ENCODE data around the gene EPHA3.

EPHA3 gene

DNA sequence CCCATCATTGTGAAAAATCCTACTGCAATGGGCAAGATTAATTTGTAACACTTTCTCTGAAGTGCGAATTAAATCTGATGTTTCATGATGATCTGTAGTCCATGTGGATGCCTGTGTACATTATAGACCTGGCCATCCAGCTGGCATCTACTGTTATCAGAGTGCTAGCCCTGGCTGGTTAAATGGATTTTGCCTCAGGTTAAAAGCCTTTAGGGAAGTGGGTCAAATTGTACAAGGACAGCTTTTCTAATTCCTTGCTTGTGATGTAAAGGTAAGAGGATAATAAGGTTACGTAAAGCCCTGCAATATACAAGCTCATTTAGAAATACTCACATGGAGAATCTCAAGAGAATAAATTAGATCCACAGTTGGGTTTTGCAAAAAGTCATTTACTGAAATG lies 138.2 kb downstream of the EPHA3 start:
- Histone ChIP-seq H3K9me3 (no peaks in the 10 kb centered on the region), H3K27ac (no peak overlapping the region), H3K36me3 (no peaks in the 10 kb centered on the region), H3K27me3 (no peaks in the 10 kb centered on the region), H3K4me1 (no peaks in the 10 kb centered on the region), H3K4me3 (no peak overlapping the region)
- intact Hi-C loops (cut with DNase I; ENCODE audit: low total_unique reads) = no loop called here
- TF ChIP-seq, protein P1, sequence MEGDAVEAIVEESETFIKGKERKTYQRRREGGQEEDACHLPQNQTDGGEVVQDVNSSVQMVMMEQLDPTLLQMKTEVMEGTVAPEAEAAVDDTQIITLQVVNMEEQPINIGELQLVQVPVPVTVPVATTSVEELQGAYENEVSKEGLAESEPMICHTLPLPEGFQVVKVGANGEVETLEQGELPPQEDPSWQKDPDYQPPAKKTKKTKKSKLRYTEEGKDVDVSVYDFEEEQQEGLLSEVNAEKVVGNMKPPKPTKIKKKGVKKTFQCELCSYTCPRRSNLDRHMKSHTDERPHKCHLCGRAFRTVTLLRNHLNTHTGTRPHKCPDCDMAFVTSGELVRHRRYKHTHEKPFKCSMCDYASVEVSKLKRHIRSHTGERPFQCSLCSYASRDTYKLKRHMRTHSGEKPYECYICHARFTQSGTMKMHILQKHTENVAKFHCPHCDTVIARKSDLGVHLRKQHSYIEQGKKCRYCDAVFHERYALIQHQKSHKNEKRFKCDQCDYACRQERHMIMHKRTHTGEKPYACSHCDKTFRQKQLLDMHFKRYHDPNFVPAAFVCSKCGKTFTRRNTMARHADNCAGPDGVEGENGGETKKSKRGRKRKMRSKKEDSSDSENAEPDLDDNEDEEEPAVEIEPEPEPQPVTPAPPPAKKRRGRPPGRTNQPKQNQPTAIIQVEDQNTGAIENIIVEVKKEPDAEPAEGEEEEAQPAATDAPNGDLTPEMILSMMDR (IDR thresholded peaks at IDR 0.05) = no peak
- DNase-seq = no peak

DNA sequence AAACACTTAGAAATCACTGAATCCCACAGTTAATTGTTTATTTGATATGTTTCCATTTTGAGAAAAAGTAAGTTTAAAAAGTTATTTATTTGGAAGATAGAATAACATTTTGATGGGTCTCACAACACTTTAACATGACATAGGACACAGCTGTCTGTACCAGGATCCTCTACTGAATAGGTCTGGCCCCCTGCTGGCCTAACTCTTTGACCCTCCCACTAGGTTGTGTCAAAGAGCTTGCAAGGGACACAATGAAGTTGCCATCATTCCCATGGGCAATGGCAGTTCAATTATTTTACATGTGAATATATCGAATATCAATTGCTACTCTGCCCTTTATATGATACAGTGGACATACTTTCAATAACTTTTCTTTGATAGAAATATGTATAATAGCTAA lies 138.9 kb downstream of the EPHA3 start:
- no peak overlapping the region for H3K4me3 ChIP-seq
- H3K27ac ChIP-seq = no peak overlapping the region
- DNase-seq = no peak
- no peaks in the 10 kb centered on the region for H3K36me3 ChIP-seq
- H3K27me3 ChIP-seq = no peaks in the 10 kb centered on the region
- TF ChIP-seq, protein P1 (IDR thresholded peaks at IDR 0.05) = no peak
- no peaks in the 10 kb centered on the region for H3K4me1 ChIP-seq
- H3K9me3 ChIP-seq = no peaks in the 10 kb centered on the region
- intact Hi-C loops (cut with DNase I; ENCODE audit: low total_unique reads) = no loop called here

DNA sequence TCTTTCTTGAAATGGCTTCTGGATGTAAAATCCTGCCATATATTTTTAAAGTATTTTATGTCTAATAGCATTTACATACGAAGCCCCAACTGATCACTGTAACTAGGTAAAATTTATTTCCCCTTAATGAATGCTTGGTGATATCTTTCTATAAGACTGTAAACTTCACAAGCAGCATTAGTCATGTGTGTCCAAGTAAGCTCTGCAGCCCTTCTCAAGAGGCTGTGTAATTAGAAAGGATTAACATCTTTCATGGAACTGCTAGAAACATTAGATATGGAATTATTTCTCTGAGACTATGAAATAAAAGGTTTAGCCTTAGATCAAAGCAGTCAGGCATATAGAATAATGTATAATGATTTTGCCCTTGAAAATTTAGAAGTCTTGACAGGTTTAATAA lies 143.3 kb downstream of the EPHA3 start:
- H3K36me3 ChIP-seq = no peaks in the 10 kb centered on the region
- no peak for DNase-seq
- TF ChIP-seq, protein P1 (IDR thresholded peaks at IDR 0.05) = no peak
- no peak overlapping the region for H3K4me3 ChIP-seq
- no peak overlapping the region for H3K27ac ChIP-seq
- no peaks in the 10 kb centered on the region for H3K9me3 ChIP-seq
- no peaks in the 10 kb centered on the region for H3K4me1 ChIP-seq
- no peaks in the 10 kb centered on the region for H3K27me3 ChIP-seq
- intact Hi-C loops (cut with DNase I; ENCODE audit: low total_unique reads) = no loop called here

DNA sequence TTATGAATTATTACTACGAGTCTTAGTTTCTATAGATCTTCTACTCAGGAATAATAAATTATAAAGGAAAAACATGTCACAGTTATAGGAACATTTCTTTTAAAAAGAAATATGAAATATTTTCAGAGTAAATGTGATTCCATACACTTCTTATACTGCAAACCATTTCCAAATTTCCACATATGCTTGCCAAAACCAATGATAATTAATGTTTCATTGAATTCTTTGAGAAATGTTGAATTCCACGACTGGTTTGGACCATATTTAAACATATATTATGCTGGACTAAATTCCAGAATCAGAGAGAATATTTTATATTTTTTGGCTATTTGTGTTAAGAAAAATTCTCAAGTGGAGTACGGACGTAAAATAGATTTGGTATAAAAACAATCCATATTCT lies 144.6 kb downstream of the EPHA3 start:
- Histone ChIP-seq H3K36me3 (no peaks in the 10 kb centered on the region), H3K4me3 (no peak overlapping the region), H3K4me1 (no peaks in the 10 kb centered on the region), H3K27ac (no peak overlapping the region), H3K9me3 (no peaks in the 10 kb centered on the region), H3K27me3 (no peaks in the 10 kb centered on the region)
- intact Hi-C loops (cut with DNase I; ENCODE audit: low total_unique reads) = no loop called here
- TF ChIP-seq, protein P1 (IDR thresholded peaks at IDR 0.05) = no peak
- no peak for DNase-seq

DNA sequence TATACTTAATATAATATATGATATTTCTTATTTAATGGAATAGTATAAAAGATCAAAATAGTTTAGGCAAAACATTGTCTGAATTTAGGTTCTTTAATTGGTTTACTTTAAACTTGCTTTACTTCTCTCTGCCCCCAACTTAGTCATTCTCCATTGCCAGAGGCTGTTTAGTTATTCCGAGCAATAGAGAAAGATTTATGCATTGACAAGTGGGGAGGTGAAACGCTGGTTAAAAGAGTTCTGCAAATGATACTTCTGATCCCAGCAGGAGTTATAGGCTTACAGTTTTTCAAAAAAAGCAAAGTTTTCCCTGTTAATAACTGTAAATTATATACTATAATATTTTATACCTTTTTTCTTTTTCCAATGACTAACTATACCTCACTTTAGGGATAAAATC lies 145.4 kb downstream of the EPHA3 start:
- H3K4me3 ChIP-seq = no peak overlapping the region
- no peaks in the 10 kb centered on the region for H3K36me3 ChIP-seq
- DNase-seq = no peak
- H3K27me3 ChIP-seq = no peaks in the 10 kb centered on the region
- TF ChIP-seq, protein P1 (IDR thresholded peaks at IDR 0.05) = no peak
- intact Hi-C loops (cut with DNase I; ENCODE audit: low total_unique reads) = no loop called here
- no peaks in the 10 kb centered on the region for H3K9me3 ChIP-seq
- no peak overlapping the region for H3K27ac ChIP-seq
- H3K4me1 ChIP-seq = no peaks in the 10 kb centered on the region

DNA sequence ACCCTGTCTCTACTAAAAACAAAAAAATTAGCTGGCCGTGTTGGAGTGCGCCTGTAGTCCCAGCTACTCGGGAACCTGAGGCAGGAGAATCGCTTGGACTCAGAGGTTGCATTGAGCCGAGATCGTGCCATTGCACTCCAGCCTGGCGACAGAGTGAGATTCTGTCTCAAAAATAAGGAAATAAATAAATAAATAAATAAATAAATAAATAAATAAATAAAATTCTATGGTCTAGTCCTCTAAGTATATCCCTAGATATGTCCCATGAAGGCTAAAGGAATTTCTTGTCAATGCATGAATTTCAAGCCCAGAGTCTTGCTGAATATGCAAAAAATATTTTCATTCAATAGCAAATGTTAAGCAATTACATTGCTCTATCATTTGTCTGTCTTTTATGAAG lies 149.0 kb downstream of the EPHA3 start:
- Histone ChIP-seq H3K27me3 (no peaks in the 10 kb centered on the region), H3K9me3 (no peaks in the 10 kb centered on the region), H3K4me1 (no peaks in the 10 kb centered on the region), H3K36me3 (no peaks in the 10 kb centered on the region), H3K27ac (no peak overlapping the region), H3K4me3 (no peak overlapping the region)
- TF ChIP-seq, protein P1 (IDR thresholded peaks at IDR 0.05) = no peak
- intact Hi-C loops (cut with DNase I; ENCODE audit: low total_unique reads) = no loop called here
- DNase-seq = no peak

Data from tibial artery (tissue), 4 donors.